ENCODE results near the gene KIF25. TPM values are rescaled to one million over a fixed set of nuclear protein-coding genes. Genes with fewer than 3 reads are reported as not detected.

Gene KIF25
- total and polyA plus RNA-seq, 9 donors: 0.32 to 1.2 (median 0.74) TPM; not detected in 4

- TF ChIP-seq CTCF (IDR thresholded peaks at IDR 0.05) (no peak), POLR2A (IDR thresholded peaks at IDR 0.05) (no peak), EP300 (IDR thresholded peaks at IDR 0.05) (no peak)
- no peaks in the 10 kb centered on the region for H3K36me3 ChIP-seq
- no peaks in the 10 kb centered on the region for H3K27me3 ChIP-seq
- H3K4me1 ChIP-seq (ENCODE audit: insufficient read depth): peaks cover 13% of the 10 kb centered on the region
- no peak overlapping the region for H3K27ac ChIP-seq
- H3K9me3 ChIP-seq: no peaks in the 10 kb centered on the region
- intact Hi-C loops (cut with DNase I): no loop called here
- WGBS, 3 donors: 69 to 90% (median 77%) methylated on average over 18 of the region's 18 CpGs
- no peak for DNase-seq
- H3K4me3 ChIP-seq: no peak overlapping the region
Measured at GRCh38 chr6:168016176-168016620, 18.7 kb downstream of the KIF25 start.

- no peaks in the 10 kb centered on the region for H3K27me3 ChIP-seq
- TF ChIP-seq EP300 (IDR thresholded peaks at IDR 0.05) (no peak), POLR2A (IDR thresholded peaks at IDR 0.05) (no peak), CTCF (IDR thresholded peaks at IDR 0.05) (no peak)
- no peak overlapping the region for H3K27ac ChIP-seq
- H3K4me1 ChIP-seq (ENCODE audit: insufficient read depth): peaks cover 13% of the 10 kb centered on the region
- H3K4me3 ChIP-seq: no peak overlapping the region
- no peaks in the 10 kb centered on the region for H3K36me3 ChIP-seq
- no peaks in the 10 kb centered on the region for H3K9me3 ChIP-seq
- 18 to 53% (median 22%) methylated on average over 18 of the region's 18 CpGs for WGBS, 3 donors
- peak in 1 of 5 donors; percentile 21 for DNase-seq
- intact Hi-C loops (cut with DNase I): no loop called here
Measured at GRCh38 chr6:168016721-168017525, 19.5 kb downstream of the KIF25 start.

GRCh38 chr6:168017629-168018028 lies 20.2 kb downstream of the KIF25 start:
- H3K9me3 ChIP-seq: no peaks in the 10 kb centered on the region
- TF ChIP-seq CTCF (IDR thresholded peaks at IDR 0.05) (no peak), EP300 (IDR thresholded peaks at IDR 0.05) (no peak)
- no peak for DNase-seq
- intact Hi-C loops (cut with DNase I): no loop called here
- 13 to 38% (median 20%) methylated on average over 11 of the region's 11 CpGs for WGBS, 3 donors
- no peaks in the 10 kb centered on the region for H3K36me3 ChIP-seq
- no peak overlapping the region for H3K4me3 ChIP-seq
- no peak overlapping the region for H3K27ac ChIP-seq
- H3K27me3 ChIP-seq: no peaks in the 10 kb centered on the region
- peaks cover 13% of the 10 kb centered on the region for H3K4me1 ChIP-seq (ENCODE audit: insufficient read depth)

- WGBS, 3 donors: 86 to 90% (median 90%) methylated on average over 15 of the region's 15 CpGs
- H3K4me3 ChIP-seq: no peak overlapping the region
- DNase-seq: no peak
- H3K4me1 ChIP-seq (ENCODE audit: insufficient read depth): peaks cover 10% of the 10 kb centered on the region
- TF ChIP-seq CTCF (IDR thresholded peaks at IDR 0.05): no peak
- no peak for TF ChIP-seq POLR2A (IDR thresholded peaks at IDR 0.05)
- no peaks in the 10 kb centered on the region for H3K36me3 ChIP-seq
- intact Hi-C loops (cut with DNase I): no loop called here
- H3K27me3 ChIP-seq: no peaks in the 10 kb centered on the region
- H3K27ac ChIP-seq: no peak overlapping the region
- no peaks in the 10 kb centered on the region for H3K9me3 ChIP-seq
Measured at GRCh38 chr6:168018664-168019063, 21.2 kb downstream of the KIF25 start.

Data from ovary (tissue), 9 donors.